NCI-H510A (cell line): ENCODE data around the gene TEKT5.
"Not testable (repeated sequence)": the region's sequence is repeated elsewhere in the genome, so short reads cannot be mapped to it uniquely, and the experiment has no call there.

ENCODE experiments used
- DNase-seq: peaks from one replicate; lab custom pipeline; 2025; lab: John Stamatoyannopoulos, UW

TEKT5 gene

GRCh38 chr16:10658943-10659342 is 35.8 kb downstream of the TEKT5 start:
- DNase-seq, result no peak

GRCh38 chr16:10657925-10658324 is 36.8 kb downstream of the TEKT5 start:
- no peak for DNase-seq

DNA sequence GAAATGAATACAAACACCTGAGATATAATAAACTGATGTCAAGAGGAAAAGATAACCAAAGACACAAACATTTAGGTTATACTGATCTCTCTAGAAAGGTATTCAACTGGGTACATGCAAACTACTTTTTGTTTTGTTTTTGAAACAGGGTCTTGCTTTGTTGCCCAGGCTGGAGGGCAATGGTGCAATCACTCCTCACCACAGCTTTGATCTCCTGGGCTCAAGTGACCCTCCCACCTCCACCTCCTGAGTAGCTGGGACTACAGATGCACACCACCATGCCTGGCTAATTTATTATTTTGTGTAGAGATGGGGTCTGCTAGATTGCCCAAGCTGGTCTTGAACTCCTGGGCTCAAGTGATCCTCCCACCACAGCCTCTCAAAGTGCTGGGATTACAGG is 38.1 kb downstream of the TEKT5 start:
- no peak for DNase-seq

GRCh38 chr16:10655415-10655977 is 39.2 kb downstream of the TEKT5 start:
- no peak for DNase-seq

- DNase-seq, result no peak
Measured at GRCh38 chr16:10654592-10655414, 39.9 kb downstream of the TEKT5 start.

DNA sequence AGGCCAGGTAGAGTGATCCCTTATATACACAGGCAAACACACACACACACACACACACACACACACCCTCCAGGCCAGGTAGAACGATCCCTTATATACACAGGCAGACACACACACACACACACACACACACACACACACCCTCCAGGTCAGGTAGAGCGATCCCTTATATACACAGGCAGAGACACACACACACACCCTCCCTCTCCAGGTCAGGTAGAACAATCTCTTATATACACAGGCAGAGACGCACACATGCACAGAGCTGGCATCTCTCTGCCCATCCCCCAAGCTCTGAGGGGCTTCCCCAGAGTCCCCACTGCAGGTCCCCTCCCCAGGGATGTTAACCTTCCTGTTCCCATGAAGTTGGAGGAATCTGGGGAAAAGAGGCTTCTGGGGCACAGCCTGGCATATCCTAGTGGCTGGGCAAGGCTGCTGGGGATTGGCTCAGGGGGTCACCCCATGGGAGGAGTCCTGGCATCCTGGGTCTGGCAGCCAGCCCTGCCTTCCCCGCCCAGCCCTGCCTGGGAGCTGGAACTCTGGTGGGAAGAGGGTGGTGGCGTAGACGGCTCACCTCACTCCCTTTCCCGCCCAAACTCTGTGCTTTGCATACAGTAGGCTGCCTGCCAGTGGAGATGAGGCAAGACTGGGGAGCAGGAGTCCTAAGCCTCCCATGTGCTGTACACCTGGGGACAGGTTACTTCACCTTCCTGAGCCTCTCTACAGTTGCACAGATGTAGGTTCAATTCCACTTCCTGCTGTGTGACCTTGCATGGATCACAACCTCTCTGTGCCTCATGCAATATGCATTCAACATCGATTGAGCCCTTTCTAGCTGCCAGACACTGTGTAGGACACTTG is 41.8 kb downstream of the TEKT5 start:
- DNase-seq, result no peak

DNA sequence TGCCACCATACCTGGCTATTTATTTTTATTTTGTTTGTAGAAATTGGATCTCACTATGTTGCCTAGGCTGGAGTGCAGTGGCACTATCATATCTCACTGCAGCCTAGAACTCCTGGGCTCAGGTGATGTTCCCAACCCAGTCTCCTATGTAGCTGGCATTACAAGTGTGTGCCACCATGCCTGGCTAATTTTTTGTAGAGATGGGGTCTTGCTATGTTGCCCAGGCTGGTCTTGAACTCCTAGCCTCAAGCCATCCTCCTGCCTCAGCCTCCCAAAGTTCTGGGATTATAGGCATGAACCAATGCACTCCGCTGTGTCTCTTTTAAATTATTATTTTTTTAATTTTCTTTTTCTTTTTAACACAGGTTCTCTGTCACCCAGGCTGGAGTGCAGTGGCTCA is 45.6 kb downstream of the TEKT5 start:
- not testable (repeated sequence) for DNase-seq

GRCh38 chr16:10647721-10648296 is 46.9 kb downstream of the TEKT5 start:
- DNase-seq, result no peak

DNA sequence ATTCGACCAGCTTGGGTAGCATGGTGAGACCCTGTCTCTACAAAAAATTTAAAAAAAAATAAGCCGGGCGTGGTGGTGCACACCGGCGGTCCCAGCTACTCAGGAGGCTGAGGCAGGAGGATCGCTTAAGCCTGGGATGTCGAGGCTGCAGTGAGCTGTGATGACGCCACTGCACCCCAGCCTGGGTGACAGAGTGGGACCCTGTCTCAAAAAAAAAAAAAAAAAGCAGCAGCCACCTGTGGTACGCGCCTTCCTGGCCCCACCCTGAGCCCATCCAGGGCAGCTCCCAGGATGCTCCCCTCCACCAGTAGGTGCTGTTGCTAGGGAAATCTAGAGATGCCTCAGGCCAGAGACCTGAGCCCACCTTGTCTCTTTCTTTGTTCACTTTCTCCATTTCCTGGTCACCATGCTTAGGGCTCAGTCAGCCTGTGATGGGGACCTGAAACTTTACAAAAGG is 47.4 kb downstream of the TEKT5 start:
- no peak for DNase-seq

- DNase-seq, result no peak
Measured at GRCh38 chr16:10646581-10647263, 48.0 kb downstream of the TEKT5 start.

DNA sequence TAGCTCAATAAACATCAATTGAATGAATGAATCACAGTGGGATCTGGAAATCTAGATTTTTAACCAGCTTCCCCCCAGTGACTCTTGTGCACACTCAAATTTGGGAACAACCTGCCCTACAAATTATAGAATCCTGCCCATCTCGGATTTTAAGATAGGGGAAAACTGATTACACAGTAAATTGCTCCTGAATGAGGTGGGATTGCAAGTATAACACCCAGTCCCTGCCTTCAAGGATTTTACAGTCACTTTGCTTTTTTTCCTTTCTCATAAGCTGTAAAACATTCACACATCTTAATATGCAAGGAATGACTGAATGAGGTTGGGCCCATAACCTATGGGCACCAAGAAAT is 48.5 kb downstream of the TEKT5 start:
- DNase-seq, result no peak

GRCh38 chr16:10644092-10644491 is 50.6 kb downstream of the TEKT5 start:
- no peak for DNase-seq

GRCh38 chr16:10642964-10643363 is 51.8 kb downstream of the TEKT5 start:
- DNase-seq, result no peak

GRCh38 chr16:10641953-10642949 is 52.5 kb downstream of the TEKT5 start:
- no peak for DNase-seq

DNA sequence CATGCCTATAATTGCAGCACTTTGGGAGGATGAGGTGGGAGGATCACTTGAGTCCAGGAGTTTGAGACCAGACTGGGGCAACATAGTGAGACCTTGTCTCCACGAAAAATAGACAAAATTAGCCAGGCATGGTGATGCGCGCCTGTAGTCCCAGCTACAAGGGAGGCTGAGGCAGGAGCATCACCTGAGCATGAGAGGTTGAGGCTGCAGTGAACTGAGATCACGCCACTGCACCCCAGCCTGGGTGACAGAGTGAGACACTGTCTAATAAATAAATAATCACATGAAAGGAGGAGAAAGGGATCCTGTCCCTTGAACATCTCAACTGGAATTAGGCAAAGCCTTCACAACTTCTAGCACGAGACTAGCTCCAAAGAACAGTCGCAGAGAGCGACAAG is 53.2 kb downstream of the TEKT5 start:
- no peak for DNase-seq

GRCh38 chr16:10640934-10641333 is 53.8 kb downstream of the TEKT5 start:
- DNase-seq, result no peak

DNA sequence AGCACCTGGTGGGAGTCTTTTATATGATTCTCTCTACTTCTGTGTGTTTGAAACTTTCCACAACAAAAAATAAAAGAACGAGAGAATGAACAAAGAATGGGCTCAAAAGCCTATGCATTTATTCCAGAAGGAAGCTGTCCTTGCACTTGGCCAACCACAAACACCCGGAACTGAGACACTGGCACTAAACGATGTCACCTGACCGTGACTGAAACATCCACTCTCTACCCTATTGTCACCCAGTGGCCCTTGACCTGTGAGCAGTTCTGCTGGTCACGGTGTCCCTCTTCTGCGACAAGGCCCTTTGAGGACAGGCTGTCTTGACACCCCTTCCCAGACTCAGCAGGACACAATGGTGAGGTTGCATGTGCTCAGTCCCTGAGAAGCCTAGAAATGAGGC is 56.6 kb downstream of the TEKT5 start:
- DNase-seq, result no peak

- no peak for DNase-seq
Measured at GRCh38 chr16:10637337-10638037, 57.2 kb downstream of the TEKT5 start.

DNA sequence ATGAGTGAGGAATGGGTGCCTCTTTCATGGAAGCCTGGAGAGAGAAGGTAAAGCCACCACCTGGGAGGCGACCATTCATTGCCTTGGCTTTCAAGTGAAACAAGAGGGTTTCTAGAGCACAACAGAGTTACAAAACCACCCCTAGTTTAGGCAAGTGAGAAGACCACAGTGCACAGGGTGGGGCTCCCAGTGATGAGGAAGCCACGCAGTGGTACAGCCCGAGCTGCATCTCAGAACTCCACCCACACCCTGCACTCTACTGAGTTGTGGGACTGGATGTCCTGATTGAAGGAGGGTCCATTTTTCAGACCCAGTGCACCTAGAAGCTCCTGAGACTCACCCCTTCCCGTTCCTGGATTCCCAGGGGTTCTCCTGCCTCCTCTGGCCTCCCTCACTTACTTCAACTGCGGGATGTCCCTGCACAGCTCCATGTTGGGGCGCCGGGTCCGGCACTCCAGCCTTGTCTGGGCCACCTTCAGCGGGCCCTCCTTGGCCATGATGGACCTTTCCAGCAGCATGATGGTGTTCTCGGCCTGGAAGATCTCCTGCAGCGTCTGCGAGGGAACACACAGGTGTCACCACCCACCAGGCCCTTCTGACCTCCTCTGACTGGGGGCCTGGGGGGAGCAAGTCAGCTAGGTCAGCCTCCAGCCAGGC is 59.2 kb downstream of the TEKT5 start:
- DNase-seq, result no peak
